ENCODE data around the gene UNC13A. TPM values are rescaled to one million over a fixed set of nuclear protein-coding genes. Genes with fewer than 3 reads are reported as not detected.
A peak's percentile ranks its signal among the peaks of the same experiment; 100 is the strongest.

The UNC13A gene
- total and polyA plus RNA-seq, 2 of the 8 experiments (the other 6 are each of a cell fraction or from before 2014, with no cell fraction given) = 13.1 to 47.6 TPM

DNA sequence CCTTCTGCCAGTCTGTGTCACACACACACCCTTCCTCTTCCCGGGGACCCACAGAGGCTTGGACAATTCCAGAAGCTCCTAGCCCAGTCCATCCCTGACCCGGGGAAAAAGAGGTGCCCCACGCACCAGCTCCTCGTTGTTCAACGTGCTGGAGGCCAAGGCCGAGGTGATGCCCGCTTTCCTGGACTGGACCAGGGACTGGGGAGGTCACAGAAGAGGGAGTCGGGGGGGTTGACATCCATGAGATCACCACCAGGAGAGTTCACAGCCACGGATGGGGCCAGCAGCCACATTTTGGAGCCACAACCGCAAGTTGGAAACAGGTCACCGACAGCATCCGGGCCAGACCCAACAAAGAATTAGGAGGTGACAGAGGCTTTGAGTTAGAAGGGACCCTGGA lies 39.4 kb downstream of the UNC13A start:
- H3K9ac ChIP-seq (replicated peaks in 1 of 4; ENCODE audit: extremely low read depth in 1 of 4, low read depth in 3 of 4, low read length in 3 of 4) = no peak overlapping the region
- peak overlapping the region; percentile 24; the same call in 1 of the 2 replicates for H2BK5ac ChIP-seq (ENCODE audit: low read depth, low read length)
- no peak overlapping the region for H3K56ac ChIP-seq (replicated peaks; ENCODE audit: insufficient read length, low read depth, low read length)
- H3K18ac ChIP-seq (ENCODE audit: extremely low read depth, low read length) = no peak overlapping the region
- H3K79me2 ChIP-seq (ENCODE audit: control insufficient read depth in 1 of 2, insufficient read depth in 2 of 2, low read length in 2 of 2) = no peaks in the 10 kb centered on the region
- no peak for FAIRE-seq
- ChIA-PET CTCF (ENCODE audit: partially characterized antibody) (interaction anchor here (0.6 kb wide), 1 partner anchor 807 kb away, joined by 3 read pairs; no protein-coding TSS in a partner anchor), POLR2A (ENCODE audit: partially characterized antibody) (no interaction called here)
- peaks cover 3 to 22% (median 9%) of the 10 kb centered on the region in 4 experiments; a peak in 6 of 8 replicates for H3K36me3 ChIP-seq (ENCODE audit: control insufficient read depth in 2 of 4, insufficient read depth in 4 of 4, low read length in 3 of 4)
- no peak overlapping the region for H3K4me3 ChIP-seq (ENCODE audit: extremely low read depth in 1 of 4, insufficient read depth in 2 of 4, low read depth in 3 of 4, low read length in 4 of 4)
- no peak overlapping the region for H2AK5ac ChIP-seq (ENCODE audit: low read depth, low read length)
- TF ChIP-seq TAF1 (IDR thresholded peaks at IDR 0.05; ENCODE audit: low read depth, low read length) (no peak), FOSL1 (IDR thresholded peaks at IDR 0.05; ENCODE audit: insufficient read depth, low read depth, low read length) (no peak)
- no peaks in the 10 kb centered on the region for H3K9me3 ChIP-seq (ENCODE audit: insufficient read depth in 2 of 2, low read depth in 1 of 2, low read length in 1 of 2)
- no peaks in the 10 kb centered on the region for H3K23me2 ChIP-seq (ENCODE audit: low read depth, low read length)
- no peak overlapping the region for H2BK12ac ChIP-seq (ENCODE audit: low read depth, low read length)
- H3K4ac ChIP-seq (replicated peaks; ENCODE audit: insufficient read length, low read depth, low read length) = no peak overlapping the region
- H3K79me1 ChIP-seq (ENCODE audit: low read depth, low read length) = peaks cover 2% of the 10 kb centered on the region; the same call in 1 of the 2 replicates
- H2BK120ac ChIP-seq (replicated peaks; ENCODE audit: low read depth, low read length) = no peak overlapping the region
- no peak overlapping the region for H2BK15ac ChIP-seq (ENCODE audit: low read length)
- H3K23ac ChIP-seq (ENCODE audit: insufficient read length) = no peak overlapping the region
- H4K5ac ChIP-seq (ENCODE audit: insufficient read length, low read depth, low read length) = no peak overlapping the region
- no peak overlapping the region for H2BK20ac ChIP-seq (ENCODE audit: low read length)
- no peak overlapping the region for H3K27ac ChIP-seq (ENCODE audit: low read depth, low read length)
- no peaks in the 10 kb centered on the region for H3K27me3 ChIP-seq (replicated peaks in 1 of 4; ENCODE audit: control insufficient read depth in 3 of 4, extremely low read depth in 1 of 4, insufficient read depth in 3 of 4, low read length in 3 of 4)
- no peak overlapping the region for H2AFZ ChIP-seq (ENCODE audit: low read length)
- H3K4me1 ChIP-seq (replicated peaks in 1 of 4; ENCODE audit: control insufficient read depth in 3 of 4, insufficient read depth in 4 of 4, low read length in 3 of 4) = peaks cover 0 to 2% (median 0%) of the 10 kb centered on the region in 4 experiments; a peak in 1 of 7 replicates
- H4K91ac ChIP-seq (replicated peaks; ENCODE audit: insufficient read length, low read length) = no peak overlapping the region
- no peak overlapping the region for H3K4me2 ChIP-seq (ENCODE audit: insufficient read depth in 1 of 2, low read depth in 2 of 2, low read length in 2 of 2)
- H4K20me1 ChIP-seq (replicated peaks in 1 of 2; ENCODE audit: control insufficient read depth in 1 of 2, insufficient read depth in 2 of 2, low read length in 2 of 2) = peaks cover 0 to 3% of the 10 kb centered on the region in 2 experiments
- H4K8ac ChIP-seq (ENCODE audit: extremely low read depth, insufficient read depth, low read length) = no peak overlapping the region
- H3K14ac ChIP-seq (ENCODE audit: insufficient read length) = no peak overlapping the region
- WGBS, 2 experiments (ENCODE audit: extremely low coverage in 1 of 2, insufficient coverage in 1 of 2, insufficient read length in 1 of 2, insufficient replicate concordance in 2 of 2, low coverage in 1 of 2, low lambda C conversion rate in 2 of 2, missing lambda C conversion rate in 1 of 2) = 93% methylated on average over 12 of the region's 12 CpGs; no CpG with 5 or more reads in 1 of the 2 experiments
- DNase-seq (ENCODE audit: low read depth in 1 of 2, low spot score in 2 of 2) = no peak
